GF-D8 (cell line): ENCODE data around the gene SNRPF.

Source experiments
- DNase-seq: peaks from one replicate; lab custom pipeline; 2025; lab: John Stamatoyannopoulos, UW

The SNRPF gene

GRCh38 chr12:95859344-95859816 is 628 bp downstream of the SNRPF start:
- DNase-seq: no peak

DNA sequence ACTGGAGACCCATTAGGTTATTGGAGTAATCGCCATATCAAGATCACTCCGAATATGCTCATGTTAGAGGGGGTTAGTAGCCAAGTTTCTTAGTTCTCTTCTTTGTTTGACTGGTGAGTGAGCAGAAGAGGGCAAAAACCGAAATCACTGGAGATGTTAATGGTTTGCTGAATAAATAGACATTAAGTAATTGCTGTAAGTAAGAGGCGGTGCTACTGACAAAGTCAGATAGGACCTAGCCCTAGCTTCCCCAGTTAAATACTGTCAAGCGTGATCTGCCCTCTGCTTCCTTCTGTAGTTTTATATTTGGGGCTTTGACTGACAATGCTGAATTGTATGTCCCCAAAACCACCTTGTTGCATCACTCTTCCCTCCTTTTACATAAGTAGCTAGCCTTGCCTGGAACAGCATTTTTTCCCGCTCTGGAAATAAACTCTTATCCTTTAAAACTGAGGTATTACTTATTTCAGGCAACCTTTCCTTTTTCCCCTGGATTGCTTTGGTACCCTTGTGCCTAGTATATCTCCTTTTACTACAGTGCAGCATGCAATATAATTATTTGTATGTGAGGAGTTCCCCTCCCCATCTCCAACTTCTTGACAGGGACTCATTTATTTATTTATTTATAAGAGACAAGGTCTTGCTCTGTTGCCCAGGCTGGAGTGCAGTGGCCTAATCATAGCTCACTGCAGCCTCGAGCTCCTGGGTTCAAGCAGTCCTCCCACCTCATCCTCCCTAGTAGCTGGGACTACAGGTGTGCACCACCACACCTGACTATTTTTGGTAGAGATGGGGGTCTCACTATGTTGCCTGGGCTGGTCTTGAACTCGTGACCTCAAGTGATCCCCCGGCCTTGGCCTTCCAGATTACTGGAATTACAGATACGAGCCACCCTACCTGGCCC is 1.4 kb downstream of the SNRPF start:
- peak; percentile 21 for DNase-seq

DNA sequence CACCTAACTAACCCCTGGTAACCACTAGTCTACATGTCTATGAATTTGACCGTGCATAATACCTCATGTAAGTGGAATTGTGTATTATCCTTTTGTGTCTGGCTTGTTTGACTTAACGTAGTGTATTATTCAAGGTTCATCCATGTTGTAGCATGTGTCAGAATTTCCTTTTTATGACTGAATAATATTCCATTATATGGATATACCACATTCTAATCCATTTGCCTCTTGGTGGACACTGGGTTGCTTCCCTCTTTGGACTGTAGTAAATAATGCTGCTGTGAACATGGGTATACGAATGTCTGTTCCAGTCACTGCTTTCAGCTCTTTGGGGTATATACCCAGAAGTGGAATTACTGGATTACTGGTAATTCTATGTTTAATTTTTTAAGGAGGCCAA is 3.3 kb downstream of the SNRPF start:
- no peak for DNase-seq

- no peak for DNase-seq
These were observed 4.6 kb downstream of the SNRPF start for GRCh38 chr12:95863337-95863736.

DNA sequence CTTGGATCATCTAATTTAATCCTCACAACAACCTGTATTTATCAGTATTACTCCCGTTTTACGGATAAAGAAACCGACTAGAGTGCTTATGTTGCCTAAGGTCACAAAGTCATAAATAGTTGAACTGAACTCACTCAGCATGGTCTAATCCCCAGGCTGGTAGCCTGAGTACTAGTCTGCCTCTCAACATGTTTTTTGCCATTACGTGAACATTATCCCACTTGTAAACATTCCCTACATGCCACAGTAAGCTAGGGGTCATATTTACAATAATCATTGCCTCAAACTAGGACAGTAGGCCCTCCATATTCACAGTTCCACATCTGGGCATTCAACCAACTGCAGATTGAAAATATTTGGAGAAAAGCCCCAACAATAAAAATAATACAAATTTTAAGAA is 12.1 kb downstream of the SNRPF start:
- DNase-seq: no peak

- no peak for DNase-seq
These were observed 15.7 kb downstream of the SNRPF start for GRCh38 chr12:95874452-95874851.

DNA sequence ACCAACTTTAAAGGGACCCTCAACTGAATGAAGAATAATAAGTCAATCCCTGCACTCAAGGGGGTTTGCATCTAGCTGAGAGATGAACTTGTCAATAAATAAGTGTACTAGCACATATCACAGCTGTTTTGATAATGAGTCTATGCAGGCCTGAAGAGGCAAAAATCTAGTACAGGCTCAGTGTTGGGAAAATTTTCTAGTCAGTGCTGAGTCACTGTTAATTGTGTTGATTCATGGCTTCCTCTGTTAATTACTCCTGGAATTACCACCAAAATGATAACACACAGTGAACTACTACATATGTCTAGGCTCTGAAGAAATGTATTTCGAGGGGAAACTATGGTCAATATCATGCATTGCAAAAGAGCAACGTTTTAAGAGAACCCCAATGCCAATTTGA is 18.9 kb downstream of the SNRPF start:
- DNase-seq: no peak

DNA sequence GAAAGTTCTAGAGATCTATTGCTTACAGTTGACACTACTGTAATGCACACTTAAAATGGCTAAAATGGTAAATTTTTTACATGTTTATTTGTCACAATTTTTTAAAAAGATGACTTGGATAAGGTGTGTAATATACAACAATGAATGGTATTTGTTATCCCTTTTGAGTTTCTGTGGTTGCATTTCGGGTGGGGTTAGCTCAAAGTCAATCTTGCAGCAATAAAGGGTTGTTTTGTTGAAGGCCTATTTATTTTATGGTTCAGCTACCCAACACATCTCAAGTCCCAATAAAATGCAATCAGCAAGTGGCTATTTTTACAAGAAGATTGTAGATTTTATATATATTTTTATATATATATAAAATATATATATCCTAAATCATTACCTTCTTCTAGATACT is 22.1 kb downstream of the SNRPF start:
- DNase-seq: no peak

GRCh38 chr12:95881331-95881955 is 22.7 kb downstream of the SNRPF start:
- no peak for DNase-seq

GRCh38 chr12:95882080-95882479 is 23.3 kb downstream of the SNRPF start:
- DNase-seq: no peak

- DNase-seq: no peak
These were observed 24.1 kb downstream of the SNRPF start for GRCh38 chr12:95882873-95883272.

DNA sequence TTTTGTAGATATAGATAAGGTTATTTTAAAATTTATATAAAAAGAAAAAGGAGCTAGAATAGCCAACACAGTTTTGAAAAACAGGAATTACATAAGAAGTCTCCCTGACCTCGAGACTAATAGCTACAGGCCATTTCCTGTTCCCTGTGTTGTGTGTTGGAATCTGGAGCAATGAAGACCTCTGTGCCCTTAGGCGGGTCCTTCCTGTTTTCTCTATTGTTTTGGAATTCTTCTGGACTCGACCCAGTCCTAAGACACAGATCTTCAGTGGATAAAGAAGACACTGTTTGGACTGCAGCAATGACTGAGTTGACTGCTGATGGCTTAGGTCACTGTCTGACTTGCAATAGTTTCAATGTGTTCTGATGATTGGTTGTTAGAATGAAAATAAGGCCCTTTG is 26.2 kb downstream of the SNRPF start:
- DNase-seq: no peak

DNA sequence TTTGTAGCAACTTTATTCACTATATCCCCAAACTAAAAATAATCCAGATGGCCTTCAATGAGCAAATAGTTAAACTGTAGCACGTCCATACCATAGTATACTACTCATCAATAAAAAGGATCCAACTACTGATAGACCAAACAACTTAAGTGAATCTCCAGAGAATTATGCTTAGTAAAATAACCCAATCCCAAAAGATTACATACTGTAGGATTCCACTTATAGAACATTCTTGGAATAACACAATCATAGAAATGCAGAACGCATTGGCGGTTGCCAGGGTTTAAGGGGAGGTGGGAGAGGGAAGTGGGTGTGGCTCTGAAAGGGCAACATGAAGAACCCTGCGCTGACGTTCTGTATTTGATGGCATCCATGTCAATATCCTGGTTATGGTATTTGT is 28.6 kb downstream of the SNRPF start:
- DNase-seq: no peak

DNA sequence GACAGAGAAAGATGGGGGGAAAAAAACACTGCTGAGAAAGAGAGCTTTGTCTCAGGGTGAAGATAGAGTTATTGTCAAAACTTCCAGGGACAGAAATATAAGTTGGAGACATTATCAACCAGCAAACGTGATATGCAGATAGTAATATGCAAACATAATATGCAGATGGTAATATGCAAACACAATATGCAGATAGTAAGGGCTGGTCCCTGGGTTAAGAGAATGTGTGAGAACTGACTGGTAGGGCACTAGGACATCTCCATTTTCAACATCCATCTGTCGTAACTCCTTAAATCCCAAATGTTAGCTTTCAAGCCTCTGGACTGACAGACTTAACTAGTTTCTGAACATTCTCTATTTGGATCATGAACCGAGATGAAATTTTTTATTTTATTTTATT is 32.2 kb downstream of the SNRPF start:
- DNase-seq: no peak

DNA sequence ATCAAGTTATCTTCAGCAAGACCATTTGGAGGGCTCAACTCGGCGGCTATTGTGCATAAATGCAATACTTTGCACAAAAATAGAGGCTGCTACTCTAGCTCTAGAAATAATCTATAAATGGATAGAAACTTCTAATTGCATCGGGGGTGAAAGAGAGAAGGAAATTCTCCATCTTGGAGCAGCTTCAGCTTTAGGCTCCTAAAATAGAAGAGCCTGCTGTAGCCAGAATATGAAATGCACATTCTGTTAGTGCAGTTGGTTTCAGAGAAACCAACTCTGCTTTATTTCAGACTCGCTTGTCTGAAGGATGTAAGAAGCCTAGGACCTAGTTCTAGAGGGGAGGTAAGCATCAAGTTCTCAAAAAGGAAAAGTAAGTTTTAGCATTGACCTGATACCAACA is 38.1 kb downstream of the SNRPF start:
- DNase-seq: no peak

- no peak for DNase-seq
These were observed 39.3 kb downstream of the SNRPF start for GRCh38 chr12:95898081-95898480.

DNA sequence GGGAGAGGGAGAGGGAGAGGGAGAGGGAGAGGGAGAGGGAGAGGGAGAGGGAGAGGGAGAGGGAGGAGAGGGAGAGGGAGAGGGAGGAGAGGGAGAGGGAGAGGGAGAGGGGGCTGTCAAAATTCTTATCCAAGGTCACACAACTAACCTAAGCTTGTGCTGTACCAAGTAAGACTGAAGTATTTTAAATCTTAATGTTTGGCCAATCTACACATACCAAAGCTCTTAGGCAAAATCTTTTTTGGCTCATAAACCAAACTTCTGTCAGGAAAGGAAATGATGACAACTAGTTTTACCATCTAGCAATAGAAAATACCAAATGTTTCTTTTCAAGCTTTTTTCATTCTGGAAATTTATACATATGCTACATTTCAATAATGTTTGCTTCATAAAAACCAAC is 49.8 kb downstream of the SNRPF start:
- no peak for DNase-seq

GRCh38 chr12:95909871-95910270 is 51.1 kb downstream of the SNRPF start:
- no peak for DNase-seq
